IPS DF 4.7 (cell line): ENCODE measurements around the gene SLC35A3.
"Not testable (repeated sequence)": the region's sequence is repeated elsewhere in the genome, so short reads cannot be mapped to it uniquely, and the experiment has no call there.

Experiments
- DNase-seq: peaks from one replicate; pipeline ENCODE4 v3.0.0-alpha.2; 2013; ENCODE audit warnings: low spot score; ENCODE audit errors: extremely low read depth

The SLC35A3 gene

DNA sequence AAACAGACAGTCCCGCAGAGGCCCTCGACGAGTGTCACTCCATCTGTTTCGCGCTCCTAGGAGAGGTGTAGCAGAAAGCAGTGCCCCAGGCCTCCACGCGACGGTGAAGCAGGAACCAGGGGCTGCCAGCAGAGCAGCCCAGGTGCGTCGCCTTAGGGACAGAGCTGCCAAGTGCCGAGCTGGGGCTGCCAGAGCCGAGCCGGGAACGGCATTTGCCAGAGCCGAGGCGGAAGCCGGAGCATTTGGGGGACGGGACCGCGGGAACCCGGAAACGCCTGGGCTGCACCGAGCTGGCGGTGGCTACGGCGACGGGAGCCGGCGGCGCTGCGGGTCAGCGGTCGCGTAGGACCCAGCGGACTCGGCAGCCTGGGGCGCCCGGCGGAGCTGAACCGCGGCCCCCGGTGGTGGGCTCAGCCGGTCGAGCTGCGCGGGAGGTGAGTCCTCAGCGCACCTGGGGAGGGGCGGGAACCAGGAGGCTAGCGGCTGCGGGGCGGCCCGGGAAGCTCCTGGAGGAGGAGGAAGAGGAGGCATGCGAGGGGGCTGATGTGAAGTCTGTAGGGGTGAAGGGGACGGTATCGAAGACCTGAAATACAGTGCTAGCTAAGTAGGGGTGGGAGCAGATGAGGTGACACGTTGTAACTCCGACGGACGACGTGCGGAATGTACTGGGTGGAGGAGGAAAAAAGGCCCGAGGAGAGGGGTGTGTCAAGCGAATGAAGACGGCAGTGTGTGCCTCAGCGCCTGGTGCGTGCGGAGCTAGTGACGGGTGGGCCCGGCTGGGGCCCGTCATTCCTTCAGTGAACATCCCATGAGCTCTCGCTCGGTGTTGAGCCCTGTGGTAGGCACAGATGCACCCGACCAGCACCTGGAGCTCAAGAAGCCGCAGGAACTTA is at the start of gene SLC35A3:
Gene SLC35A3 (plus strand): TSS at position 268 of the 893 bp plus-strand sequence. CDS start 23,559 bp downstream, outside the sequence.
- DNase-seq = no peak

DNA sequence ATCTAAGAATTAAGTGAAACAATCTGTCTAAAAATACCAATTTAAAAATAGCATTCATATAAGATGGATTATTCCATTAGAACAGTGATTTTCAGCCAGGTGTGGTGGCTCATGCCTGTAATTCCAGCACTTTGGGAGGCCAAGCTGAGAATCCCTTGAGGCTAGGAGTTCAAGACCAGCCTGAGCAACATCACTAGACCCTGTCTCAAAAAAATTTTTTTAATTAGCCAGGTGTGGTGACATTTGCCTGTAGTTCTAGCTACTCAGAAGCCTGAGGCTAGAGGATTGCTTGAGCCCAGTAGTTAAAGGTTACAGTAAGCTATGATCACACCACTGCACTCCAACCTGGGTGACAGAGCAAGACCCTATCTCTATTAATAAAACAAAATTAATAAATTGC is 35.0 kb upstream of the SLC35A3 start:
- DNase-seq = no peak

DNA sequence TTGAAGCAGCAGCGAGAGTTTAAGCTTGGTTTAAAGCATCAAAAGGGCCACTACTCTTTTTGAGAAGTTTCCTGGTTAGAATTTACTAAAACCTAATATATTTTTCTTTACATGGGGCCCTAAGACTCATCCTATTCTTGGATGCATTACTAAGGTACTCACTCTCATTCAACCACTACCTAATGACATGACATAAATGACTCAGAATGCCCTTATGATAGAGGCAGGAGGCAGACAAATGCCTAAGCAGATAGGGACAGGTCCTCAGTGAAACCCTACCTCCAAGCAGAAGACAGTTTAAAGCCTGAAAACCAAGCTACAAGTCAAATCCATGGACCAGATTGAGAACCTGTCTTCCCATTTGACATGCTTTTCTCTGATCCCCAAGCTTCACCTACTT is 34.3 kb upstream of the SLC35A3 start:
- DNase-seq = no peak

DNA sequence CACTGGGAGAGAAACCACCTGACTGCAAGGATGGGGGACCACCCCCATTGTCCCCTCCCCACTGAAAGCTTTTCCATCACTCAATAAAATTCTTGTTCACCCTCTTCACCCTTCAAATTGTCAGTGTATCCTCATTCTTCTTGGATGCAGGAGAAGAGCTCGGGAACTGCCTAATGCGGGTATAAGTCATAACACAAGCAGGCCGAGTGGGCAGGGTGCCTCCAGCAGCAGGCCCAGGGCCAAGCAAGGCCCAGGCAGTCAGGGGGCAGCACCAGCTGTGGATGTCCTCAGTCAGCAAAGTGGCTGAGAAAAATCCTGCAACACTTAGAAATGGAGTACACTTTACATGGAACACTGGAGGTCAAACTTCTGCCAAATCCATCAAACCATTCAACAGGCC is 33.7 kb upstream of the SLC35A3 start:
- DNase-seq = no peak

DNA sequence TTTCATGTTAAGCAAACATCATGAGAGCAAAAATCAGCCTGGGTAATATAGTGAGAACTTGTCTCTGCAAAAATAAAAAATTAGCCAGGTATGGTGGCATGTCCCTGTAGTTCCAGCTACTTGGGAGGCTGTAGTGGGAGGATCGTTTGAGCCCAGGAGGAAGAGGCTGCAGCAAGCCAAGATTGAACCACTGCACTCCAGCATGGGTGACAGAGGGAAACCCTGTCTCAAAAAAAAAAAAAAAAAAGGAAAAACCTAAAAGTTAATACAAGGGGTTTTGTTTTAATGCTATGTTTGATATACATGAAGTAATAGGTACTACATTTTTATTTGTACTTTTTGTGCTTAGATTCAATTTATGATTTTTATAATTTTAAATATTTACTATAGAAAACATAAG is 27.1 kb upstream of the SLC35A3 start:
- no peak for DNase-seq

DNA sequence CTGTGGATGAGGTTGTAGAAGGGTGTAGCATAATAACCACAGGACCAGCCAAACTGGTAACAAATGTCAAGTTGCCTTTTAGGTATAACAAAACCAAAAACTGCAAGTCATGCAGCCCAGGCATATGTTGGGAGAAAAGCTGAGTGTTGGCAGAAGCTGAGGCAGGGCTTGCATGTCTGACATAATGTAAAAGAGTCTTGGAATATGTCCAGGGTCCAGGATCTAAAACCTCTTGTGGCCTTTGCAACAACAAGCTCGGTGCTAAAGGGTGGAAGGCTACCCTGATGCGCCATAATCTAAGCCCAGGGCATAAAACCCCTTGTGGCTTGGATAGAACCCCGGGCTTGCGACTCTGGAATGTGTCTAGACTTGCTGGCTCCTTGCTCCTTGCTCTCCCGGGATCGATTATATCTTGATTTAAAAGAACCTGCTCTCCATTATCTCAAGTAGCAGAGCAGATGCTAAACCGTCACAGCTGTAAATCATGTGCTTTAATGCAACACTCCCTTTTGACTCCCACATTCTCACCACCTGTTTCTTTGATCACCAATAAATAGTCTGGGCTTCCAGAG is 26.5 kb upstream of the SLC35A3 start:
- DNase-seq = no peak

DNA sequence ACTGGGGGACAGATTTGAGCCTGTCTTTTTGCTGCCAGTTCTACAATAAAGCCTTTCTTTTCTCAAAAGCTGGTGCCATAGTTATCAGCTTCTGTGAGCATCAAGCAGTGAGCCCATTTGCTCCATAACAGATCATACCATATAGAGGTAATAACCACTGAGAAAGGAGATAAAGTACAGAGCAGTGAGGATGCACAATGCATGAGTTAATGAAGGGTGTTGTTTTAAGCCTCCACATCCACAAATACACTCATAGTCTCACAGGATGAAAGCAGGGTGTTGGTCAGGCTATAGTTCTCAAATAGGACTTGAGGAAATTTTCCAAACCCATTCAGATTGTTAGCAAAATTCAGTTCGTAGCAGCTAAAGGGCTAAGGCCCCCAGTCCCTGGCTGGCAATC is 25.6 kb upstream of the SLC35A3 start:
- no peak for DNase-seq

DNA sequence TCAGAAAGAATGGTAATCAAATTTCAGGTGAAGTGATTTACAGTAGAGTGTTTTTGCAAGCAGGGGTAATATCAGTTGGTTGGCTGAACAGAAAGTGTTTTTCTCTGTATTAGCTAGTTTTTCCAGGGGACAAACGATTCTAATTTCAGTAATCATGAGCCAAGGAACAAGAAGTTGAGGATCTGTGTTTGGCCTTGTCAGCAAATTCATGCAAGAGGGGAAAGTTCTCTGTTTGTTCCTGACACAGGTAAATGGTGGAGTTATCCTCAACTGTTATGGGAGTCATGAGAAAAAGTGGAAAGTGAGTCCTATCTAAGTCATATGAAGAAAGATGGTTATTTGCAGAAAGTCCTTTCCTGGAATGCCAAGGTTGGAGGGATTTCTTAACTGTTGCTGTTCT is 24.6 kb upstream of the SLC35A3 start:
- no peak for DNase-seq

DNA sequence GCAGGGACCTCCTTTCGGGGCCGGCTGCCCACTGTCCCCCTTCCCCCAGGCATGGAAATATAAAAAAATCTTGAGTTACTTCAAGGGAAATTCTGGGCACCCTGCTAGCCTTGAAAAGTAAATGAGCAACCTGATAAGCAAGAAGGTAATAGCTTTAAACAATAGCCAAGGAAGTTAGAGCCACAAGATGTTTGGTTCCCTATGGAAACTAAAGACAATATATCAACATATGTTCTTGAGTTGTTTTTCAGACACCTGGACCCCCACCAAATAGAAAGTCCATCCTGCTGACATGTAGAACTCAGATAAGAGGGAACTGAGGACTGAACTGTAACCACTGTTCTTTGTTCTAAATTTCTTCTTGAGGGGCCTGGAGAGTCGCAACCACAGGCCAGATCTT is 19.3 kb upstream of the SLC35A3 start:
- no peak for DNase-seq

DNA sequence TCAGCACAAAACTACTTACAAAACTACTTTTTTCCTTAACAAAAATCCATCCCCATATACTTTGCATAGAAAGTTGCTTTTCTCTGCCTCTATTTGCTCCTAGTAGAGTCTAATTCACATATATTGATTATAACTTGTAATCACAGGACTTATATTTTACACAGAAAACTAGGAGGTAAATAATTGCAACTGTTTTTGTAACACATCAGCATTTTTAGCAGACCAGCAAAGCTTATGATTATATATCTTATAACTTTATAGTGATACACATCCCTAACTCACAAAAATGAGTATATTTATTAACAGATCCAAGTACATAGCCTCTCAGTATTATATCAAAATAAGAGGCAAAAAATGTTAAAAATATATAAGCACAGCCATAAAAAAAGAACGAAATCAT is 17.3 kb upstream of the SLC35A3 start:
- no peak for DNase-seq

DNA sequence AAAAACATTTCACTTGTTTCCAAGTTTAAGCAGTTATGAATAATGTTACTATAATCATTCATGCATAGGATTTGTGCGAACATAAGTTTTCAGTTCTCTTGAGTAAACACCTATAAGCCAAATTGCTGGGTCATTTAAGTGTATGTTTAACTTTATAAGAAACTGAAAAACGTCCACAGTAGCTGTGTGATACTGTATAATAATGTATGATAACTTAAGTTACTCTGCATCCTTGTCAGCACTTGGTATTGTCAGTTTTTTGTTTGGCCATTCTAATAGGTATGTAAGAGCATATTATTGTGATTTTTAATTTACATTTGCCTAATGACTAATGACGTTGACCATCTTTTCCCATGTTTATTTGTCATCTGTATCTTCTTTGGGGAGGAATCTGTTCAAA is 14.4 kb upstream of the SLC35A3 start:
- DNase-seq = no peak

DNA sequence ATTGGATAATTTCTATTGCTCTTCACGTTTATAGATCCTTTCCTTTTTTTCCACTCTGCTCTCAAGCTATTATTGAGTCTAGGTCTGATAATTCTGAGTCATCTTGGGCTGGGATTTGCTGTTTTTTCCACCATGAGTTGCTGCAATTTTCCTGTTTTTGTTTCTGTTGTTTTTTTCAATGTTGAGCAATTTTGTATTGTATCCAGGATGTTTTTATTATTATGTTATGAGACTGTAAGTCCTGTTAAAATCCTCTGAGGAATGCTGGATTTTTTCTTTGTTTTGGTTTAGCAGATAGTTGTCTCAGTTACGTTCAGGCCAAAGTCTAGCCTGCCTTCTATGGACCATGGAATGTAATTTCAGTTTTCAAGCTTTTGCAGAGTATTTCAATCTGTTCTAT is 13.0 kb upstream of the SLC35A3 start:
- no peak for DNase-seq

DNA sequence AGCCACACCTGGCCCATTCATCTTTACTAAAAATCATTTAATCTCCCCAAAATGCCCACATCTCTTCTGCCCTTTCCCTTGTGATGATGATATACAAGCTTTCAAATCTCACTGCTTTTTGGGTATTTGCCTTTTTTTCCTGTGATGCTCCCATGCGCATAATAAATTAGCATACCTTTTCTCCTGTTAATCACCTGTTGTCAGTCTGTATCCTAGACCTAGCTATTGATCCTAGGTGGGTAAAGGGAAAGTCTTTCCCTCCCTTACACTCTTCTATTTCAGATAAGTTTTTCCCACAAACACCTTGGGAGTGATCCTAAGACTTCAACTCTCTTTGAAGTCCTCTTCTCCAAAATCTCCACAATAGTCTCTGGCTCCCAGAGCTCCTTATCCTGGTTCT is 12.0 kb upstream of the SLC35A3 start:
- DNase-seq = no peak

DNA sequence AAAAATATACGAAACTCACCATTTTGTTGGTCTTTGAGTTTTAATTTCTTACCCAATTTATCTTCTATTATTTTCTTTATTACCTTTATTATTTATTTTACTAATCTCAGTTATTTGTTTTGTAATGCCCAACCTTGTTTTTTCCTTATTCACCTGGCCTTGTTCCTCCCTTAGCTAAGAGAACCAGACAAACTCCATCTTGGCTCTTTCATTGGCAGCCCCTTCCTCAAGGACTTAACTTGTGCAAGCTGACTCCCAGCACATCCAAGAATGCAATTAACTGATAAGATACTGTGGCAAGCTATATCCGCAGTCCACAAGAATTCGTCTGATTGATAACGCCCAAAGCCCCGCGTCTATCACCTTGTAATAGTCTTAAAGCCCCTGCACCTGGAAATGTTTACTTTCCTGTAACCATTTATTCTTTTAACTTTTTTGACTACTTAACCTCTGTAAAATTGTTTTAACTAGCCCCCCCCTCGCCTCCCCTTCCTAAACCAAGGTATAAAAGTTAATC is 10.5 kb upstream of the SLC35A3 start:
- DNase-seq = not testable (repeated sequence)

DNA sequence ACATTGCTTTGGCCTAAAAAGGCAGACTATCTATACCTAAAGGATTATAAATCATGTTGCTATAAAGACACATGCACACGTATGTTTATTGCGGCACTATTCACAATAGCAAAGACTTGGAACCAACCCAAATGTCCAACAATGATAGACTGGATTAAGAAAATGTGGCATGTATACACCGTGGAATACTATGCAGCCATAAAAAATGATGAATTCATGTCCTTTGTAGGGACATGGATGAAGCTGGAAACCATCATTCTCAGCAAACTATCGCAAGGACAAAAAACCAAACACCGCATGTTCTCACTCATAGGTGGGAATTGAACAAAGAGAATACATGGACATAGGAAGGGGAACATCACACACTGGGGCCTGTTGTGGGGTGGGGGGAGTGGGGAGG is 9.5 kb upstream of the SLC35A3 start:
- not testable (repeated sequence) for DNase-seq

DNA sequence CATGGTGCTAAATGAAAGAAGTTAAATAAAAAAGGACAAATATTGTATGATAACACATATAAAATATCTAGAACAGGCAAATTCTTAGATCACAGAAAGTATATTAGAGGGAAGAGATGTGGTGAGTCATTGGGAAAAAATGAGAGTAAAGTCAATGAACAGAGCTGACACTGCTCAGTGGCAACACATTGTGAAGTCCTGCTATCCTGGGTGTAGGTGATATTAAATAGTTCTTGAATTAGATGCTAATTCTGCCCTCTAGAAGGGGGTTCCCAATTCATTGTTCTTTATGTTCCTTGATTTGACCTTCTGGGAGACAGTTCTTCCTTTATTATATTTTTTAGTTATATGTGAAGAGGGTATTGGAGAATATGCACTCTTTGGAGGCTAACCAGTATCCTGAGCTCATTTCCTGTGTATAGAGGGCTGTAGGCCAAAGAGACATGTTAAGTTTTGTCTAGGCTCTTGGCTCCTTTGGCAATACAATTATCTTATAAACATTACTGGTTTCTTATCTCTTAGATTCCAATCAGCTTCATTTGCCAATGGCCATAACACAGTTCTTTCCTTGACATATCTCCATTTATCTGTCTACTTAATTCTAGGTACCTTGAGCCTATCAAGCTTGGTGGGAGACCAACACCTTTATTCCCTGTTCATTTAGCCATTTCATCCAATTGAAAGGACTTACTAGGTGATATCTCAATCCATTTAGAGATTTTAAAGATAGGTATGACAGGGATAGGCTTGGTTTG is 6.6 kb upstream of the SLC35A3 start:
- DNase-seq = no peak

DNA sequence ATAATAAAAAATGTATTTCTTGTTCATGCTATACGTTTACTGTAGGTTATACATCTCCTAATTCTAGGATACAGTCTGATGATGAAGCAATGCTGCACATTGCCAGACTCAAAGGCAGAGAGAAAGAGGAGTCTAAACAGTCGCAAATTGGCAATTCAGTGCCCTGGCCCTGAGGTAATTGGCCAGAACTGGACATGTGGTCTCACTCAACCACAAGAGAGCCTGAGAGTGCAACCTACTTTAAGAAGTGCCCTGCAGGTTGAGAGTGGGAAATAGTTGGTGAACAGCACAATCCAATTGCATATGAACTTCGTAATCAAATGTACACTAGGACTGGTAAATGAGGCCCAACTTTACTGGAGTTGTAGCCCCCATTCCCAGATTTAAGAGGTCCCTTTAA is 5.0 kb upstream of the SLC35A3 start:
- no peak for DNase-seq

DNA sequence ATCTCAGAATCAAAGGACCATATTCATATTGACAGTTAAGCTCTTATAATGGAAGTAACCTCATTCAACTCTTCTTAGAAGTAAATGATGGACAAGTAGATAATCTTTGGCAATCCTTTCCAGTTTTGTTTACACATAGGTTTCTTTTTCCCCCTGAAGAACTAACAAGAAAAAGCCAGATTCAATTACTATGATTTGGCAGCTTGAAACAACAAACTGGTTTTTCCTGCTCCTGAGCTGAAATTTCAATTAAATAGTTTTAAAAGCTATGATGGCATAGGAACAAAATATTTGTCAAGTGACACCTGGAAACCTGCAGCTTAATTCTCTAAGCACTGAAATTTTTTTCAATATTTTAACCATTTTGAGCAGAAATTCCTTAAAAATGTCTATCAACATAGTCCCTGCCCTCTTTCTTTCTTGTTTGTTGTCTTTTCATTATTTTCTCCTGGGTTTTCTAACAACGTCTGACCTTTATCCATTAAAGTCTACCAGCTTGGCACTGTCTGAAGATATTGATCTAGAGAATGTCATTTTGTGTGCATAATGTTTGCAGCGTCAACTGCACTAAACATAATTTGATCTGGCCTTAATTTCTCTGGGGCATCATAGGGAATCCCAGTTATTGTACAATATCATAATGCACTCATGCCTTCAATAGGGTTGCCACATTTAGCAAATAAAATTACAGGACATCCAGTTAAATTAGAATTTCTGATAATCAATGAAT is 4.0 kb upstream of the SLC35A3 start:
- no peak for DNase-seq

DNA sequence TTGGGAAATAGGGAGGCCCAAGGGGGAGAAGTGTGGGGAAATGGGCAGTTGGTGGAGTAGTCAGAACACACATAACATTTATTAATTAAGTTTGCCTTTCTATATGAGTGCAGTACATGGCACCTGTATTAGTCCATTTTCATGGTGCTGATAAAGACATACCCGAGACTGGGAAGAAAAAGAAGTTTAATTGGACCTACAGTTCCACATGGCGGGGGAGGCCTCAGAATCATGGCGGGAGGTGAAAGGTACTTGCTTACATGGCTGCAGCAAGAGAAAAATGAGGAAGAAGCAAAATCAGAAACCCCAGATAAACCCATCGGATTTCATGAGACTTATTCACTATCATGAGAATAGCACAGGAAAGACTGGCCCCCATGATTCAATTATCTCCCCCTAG is 1.6 kb upstream of the SLC35A3 start:
- no peak for DNase-seq

DNA sequence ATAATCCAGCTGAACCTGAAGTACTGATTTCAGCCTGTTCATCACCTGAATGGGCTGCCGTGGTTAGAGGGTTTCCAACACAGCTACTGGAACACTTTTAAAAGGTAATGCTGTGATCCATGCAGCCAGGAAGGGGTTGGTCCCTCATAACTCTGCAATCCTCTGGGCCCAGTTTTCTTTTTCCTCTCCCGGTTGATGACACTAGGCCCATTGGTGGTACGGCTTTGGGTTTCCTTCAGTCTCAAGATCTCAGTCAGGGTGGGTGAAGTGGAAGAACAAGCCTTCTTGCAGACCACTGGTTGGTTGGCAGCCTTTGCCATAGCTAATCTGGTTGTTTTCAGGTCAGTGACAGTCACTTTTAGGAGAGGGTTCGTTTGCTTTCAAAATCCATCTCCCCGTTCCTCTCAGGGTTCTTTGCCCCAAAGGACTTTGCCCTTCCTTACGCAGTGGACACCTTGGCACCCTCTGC is 502 bp upstream of the SLC35A3 start:
- no peak for DNase-seq

DNA sequence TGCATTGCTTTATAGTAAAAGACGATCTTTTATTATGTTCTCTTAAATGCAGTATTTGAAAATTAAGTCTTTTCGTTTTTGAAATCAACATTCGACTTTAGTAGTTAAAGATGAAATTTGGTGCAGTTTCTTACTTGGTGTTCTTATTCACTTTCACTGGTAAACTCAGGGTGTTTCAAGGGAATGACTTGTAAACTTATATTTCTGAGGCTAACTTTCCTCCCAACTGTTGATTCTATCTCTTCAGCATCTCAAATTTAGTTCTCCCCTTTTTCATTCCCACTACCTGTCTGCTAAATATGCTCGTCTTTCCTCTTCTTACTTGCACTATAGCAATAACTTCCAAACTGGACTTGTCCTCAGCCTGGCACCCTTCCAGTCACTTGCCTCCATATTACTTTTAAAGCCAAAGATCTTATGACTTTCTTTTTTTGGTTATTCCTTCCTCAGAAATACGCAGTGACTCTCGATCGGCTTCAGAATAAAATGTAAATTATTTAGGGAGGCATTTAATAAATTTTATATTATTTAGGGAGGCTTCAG is 988 bp downstream of the SLC35A3 start:
- no peak for DNase-seq
